HG03565 (cell line): ENCODE results near the gene NCF4.

Source experiments
- ATAC-seq: cut with Tn5 transposase; IDR thresholded peaks from one replicate; pipeline ENCODE4 v1.9.1; 2021; ENCODE audit warnings: mild to moderate bottlenecking, moderate library complexity; ENCODE audit not compliant: unreplicated experiment

The NCF4 gene

DNA sequence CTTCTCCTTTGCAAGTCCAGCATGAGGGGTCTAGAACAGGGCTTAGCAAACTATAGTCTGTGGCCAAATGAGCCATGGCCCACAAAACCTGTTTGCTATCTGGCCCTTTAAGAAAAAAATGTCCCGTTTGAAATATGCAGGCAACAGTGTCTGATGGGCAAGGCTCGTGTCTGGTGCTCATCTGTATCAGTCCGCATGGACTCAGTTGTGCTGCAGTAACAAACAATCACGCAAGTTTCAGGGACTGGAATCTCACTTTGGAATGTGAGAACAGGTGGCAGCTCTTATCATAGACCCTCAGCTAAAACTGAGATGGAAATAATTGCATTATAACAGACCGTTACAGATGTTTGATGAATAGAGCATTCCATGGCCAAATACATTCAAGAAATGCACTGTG lies 24.9 kb upstream of the NCF4 start:
- no peak for ATAC-seq

DNA sequence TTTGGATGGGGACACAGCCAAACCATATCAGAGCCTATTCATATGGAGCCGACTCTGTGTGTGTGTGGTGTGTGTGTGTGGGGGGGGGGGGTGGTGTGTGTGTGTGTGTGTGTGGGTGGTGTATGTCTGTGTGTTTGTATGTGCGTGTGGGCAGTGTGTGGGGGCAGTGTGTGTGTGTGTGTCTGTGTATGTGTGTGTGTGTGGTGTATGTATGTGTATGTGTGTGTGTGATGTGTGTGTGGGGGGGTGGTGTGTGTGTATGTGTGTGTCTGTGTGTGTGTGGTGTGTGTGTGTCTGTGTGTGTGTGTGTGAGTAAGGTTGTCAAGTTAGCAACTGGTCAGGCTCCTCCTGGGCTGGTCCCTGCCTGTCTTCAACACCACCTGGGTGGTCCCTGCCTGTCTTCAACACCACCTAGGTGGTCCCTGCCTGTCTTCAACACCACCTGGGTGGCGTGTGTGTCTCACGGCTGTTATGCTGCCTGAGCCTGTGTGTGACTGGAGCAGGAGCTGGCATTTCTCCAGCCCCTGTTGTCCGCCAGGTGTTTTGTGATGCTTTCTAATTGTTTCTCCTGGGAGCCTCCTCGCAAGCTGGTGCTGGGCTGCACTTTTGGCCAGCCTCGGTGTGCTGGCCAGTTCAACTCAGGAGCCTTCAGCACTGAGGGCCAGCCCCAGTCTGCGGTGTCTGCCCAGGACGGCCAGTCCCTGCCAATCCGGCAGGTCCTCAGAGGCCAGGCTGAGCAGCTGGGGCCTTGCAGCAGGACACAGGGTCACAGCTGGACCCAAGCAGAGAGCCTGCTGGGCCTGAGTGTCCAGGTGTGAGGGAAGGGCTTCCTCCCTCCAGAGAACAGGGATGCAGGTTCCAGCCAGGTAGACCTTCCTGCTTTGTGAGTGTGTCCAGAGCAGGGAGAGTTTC lies 22.4 kb upstream of the NCF4 start:
- ATAC-seq = no peak

DNA sequence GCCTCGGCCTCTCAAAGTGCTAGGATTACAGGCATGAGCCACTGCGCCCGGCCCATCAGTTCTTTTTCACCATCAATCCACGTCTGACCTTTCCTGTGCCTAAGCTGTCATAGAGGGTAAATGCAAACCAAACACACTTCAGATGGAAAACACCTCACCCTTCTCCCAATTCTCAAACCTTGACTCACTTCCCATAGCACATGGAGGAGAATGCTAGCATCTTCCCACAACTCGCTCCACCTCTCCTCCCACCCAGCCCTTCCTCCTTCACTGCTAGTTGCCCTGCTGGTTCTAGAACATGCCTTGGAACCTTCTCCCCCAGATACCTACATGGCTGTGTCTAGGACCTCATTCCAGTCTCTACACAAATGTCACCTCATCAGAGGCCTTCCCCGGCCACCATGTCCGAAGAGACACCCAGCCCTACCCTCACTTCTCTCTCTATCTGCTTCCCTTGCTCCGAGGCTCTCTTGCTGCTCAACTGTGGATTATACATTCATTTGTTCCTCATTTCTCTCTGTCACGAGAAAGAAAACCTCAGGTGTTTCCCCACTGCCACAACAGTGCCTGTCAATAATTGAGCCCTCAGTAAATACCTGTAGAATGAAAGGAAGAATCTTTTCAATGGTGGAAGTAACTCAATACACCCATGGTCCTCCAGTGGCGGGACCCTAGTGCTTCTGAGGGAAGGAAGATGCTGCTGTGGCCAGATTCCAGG lies 21.3 kb upstream of the NCF4 start:
- no peak for ATAC-seq

DNA sequence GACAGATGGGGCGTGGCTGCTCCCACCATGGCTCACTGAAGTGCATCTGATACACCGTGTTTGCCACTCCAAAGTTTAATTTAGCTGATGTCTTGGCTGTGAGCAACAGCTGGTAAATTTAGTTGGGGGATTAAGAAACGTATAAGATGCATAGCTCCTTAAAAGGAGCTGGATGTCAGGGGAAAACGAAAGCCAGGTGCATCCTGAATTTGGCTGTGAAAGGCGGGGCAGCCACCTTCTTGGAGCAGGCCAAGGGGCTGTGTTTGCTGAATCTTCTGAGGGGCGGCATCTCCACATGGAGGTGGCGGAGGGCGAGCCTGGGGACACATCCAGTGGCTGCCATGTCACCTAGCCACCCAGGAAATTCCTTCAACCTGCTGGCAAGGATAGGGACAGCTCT lies 20.7 kb upstream of the NCF4 start:
- ATAC-seq = no peak

DNA sequence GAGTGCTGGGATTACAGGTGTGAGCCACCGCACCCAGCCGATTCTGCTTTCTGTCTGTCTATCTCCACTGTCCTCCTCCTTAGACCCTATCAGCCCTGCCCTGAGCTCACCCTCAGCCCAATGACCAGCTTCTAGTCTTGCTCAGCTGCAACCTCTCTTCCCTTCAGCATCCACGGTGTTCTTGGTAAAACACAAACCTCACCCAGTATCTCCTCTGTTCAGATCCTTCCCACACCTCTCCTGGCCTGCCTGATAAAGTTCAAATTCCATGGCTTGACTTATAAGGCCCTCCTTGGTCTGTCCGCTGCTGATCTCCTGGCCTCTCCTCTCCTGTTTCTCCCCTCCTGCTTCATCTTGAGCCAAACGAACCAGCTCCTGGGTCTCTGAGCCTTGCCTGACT lies 14.5 kb upstream of the NCF4 start:
- no peak for ATAC-seq

- no peak for ATAC-seq
Measured at GRCh38 chr22:36846949-36847348, 13.9 kb upstream of the NCF4 start.

GRCh38 chr22:36850056-36850455 lies 10.8 kb upstream of the NCF4 start:
- ATAC-seq = no peak

- no peak for ATAC-seq
Measured at GRCh38 chr22:36850682-36851081, 10.1 kb upstream of the NCF4 start.

DNA sequence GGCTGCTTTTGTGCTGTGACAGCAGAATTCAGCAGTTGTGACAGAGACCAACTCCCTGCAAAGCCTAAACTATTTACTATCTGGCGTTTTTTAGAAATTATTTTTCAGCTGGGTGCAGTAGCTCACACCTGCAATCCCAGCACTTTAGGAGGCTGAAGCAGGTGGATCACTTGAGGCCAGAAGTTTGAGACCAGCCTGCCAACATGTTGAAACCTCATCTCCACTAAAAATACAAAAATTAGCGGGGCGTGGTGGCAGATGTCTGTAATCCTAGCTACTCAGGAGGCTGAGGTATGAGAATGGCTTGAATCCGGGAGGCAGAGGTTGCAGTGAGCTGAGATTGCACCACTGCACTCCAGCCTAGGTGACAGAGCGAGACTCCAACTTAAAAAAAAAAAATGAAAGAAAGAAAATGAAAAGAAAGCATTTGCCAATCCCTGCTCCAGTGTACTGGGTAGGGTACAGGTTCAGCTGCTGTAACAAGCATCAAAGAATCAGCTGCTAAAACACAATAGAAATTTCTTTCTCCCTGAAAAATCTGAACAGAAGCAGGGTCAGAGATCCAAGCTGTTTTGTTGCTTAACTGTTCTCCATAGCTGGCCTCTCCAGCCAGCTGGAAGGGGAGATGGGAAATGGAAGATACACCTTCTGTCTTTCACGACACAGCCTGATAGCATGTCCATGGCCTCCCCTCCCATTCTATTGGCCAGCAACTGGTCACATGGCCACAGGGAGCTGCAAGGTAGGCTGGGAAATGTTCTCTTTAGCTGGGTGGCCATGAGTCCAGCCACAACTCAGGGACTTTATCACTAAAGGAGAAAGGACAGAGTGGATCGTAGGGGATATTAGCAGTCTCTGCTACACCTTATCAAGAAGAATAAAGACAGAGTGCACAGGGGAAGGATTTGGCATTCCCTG lies 8.5 kb upstream of the NCF4 start:
- no peak for ATAC-seq

DNA sequence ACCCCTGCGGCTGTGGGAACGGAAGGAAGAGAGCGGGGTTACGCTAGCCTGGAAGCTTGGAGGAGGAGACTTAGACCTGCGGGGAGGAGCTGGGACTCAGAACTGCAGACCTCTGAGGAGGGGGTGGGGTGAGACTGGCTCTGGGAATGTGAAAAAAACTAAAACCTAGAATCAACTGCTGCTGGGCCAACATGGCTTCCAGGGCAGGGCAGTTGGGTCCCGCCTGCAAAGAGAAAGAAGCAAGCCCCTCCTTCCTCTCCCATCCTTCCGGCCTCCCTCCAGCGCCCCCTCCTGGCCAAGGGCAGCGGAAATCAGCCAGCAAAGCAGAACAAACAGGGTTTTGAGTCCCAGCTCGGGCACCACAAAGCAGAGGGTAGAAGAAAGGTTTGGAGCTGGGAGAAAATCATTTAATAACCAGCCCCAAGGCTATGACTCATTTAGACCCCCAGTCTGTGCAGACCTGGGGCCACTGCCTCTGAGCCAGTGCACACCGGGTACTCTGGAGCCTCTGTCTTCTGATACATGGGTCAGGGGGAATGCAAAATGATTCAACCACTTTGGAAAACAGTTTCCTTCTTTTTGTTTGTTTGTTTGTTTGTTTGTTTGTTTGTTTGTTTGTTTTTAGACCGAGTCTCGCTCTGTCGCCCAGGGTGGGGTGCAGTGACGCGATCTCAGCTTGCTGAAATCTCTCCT lies 7.3 kb upstream of the NCF4 start:
- no peak for ATAC-seq

DNA sequence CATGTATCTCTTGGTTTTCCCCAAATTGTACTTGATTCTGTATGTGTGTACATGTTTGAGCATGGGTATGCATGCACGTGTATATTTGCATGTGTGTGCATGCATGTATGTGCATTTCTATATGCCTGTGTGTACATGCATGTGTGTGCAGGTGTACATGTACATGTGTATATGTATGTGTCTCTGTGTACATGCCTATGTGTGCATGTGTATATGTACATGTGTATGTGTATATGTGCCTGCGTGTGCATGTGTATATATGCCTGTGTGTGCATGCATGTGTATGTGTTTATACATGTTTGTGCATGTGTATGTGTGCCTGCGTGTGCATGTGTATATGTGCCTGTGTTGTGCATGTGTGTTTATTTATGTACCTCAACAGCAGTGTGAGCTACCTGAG lies 5.3 kb upstream of the NCF4 start:
- no peak for ATAC-seq

- ATAC-seq = no peak
Measured at GRCh38 chr22:36856121-36856791, 4.5 kb upstream of the NCF4 start.

GRCh38 chr22:36856792-36857135 lies 4.0 kb upstream of the NCF4 start:
- no peak for ATAC-seq

GRCh38 chr22:36858156-36858555 lies 2.6 kb upstream of the NCF4 start:
- no peak for ATAC-seq

DNA sequence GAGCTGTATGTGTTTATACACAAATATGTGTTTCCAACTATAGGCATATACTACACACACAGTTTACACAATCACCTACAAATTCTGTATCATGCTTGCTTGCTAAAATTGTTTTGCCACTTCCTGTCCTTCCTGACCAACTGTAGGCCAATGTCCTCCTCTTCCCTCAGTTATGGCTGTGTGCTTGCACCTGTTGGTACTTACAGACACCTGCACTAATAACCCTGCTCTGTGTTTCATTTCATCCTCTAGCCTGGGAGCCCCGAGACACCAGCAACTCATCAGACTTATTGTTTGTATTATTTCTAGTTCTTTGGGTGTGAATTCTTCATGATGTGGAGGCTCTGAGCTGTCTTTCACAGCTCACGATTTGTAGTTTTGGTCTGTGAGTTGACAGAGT lies 1.8 kb upstream of the NCF4 start:
- no peak for ATAC-seq

DNA sequence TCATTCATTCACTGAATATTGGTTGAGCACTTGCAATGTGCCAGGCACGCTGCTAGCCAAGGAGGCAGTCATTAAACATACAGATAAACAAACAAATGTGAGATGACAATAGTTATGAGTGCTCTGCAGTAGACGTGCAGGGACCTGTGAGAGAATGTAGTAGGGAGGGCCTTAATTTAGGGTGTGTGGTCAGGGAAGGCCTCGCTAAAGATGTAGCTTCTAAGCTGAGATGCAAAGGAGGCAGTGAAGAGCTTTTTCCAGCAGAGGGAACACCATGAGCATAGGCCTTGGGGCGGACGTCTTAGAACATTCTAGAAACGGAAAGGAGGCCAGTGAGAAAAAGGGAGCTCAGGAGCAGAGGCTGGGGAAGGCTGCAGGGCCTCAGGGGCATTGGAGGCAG lies 789 bp upstream of the NCF4 start:
- no peak for ATAC-seq

GRCh38 chr22:36860438-36860820 lies 377 bp upstream of the NCF4 start:
- ATAC-seq = no peak

DNA sequence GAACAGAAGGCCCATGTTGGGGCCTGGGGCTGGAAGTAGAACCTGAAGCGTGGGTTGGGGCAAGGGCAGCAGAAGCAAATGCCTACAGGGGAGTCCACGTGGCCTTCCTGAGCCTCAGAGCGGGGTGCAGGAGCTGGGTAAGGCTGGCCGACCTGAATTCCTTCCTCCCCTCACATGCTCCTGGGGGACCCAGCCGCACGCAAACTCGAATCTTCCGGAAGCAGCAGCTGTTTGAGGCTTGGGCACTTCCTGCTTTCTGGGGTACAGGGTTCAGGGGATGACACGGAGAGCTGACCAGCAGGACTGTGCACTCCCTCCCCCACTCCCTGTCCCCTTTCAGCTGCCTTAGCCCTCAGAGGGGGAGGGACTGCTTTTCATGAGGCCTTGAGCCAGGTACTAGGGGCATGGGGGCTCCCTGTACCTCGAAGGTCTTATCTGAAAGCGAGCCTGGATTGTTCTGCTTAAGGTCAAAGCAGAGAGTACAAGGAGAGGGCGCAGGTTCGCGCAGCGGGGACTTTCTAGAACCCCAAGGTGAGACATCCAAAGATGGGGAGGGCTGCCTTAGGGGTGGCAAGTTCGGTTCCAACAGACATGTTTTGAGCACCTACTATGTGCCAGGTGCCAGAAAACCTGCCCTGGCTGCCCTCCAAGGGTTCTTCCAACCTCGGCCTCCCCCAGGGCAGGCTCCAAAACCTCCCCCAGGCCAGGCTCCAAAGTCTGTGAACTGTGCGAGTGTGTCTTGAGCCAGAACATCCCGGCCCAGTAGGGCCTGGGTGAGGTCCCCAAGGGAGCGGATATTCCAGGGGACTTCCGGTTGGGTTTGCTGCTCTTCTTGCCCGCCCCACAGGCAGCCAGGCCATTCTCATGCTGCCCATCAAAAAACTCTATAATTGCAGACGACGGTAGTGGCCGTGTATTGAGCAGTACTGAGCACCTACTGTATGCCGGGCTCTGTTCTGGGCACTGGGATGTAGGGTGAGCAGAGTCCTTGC lies 1.7 kb downstream of the NCF4 start:
- ATAC-seq = no peak

- no peak for ATAC-seq
Measured at GRCh38 chr22:36863281-36863680, 2.5 kb downstream of the NCF4 start.
